Smooth muscle cell (in vitro differentiated cells): ENCODE results near the gene TBC1D16. TPM values are rescaled to one million over a fixed set of nuclear protein-coding genes. Genes with fewer than 3 reads are reported as not detected.

Experiments
- DNase-seq: peaks from one replicate; lab custom pipeline; 2025; ENCODE audit not compliant: unreplicated experiment; lab: John Stamatoyannopoulos, UW
- H2AFZ ChIP-seq: fragments of 200-600 bp; sonication (generic); 2 replicates; pipeline ENCODE4 v1.6.0; 2016; ENCODE audit warnings: antibody characterized with exemption, low read depth, mild to moderate bottlenecking
- H3F3A ChIP-seq: fragments of 200-600 bp; sonication (generic); 2 replicates; pipeline ENCODE4 v1.6.0; 2017; ENCODE audit warnings: antibody characterized with exemption, low read depth
- H3K27ac ChIP-seq: fragments of 200-600 bp; sonication (generic); 2 replicates; pipeline ENCODE4 v1.5.1; 2016; ENCODE audit warnings: low read depth, mild to moderate bottlenecking
- H3K27me3 ChIP-seq: fragments of 200-600 bp; sonication (generic); 2 replicates; pipeline ENCODE4 v1.6.1; 2016; ENCODE audit warnings: low read depth, mild to moderate bottlenecking
- H3K36me3 ChIP-seq: fragments of 200-600 bp; sonication (generic); 2 replicates; pipeline ENCODE4 v1.5.1; 2016; ENCODE audit warnings: low read depth
- H3K4me1 ChIP-seq: fragments of 200-600 bp; sonication (generic); 2 replicates; pipeline ENCODE4 v1.5.1; 2016; ENCODE audit warnings: low read depth
- H3K4me2 ChIP-seq: fragments of 200-600 bp; sonication (generic); 2 replicates; pipeline ENCODE4 v1.6.0; 2016; ENCODE audit warnings: mild to moderate bottlenecking
- H3K4me3 ChIP-seq: fragments of 200-600 bp; sonication (generic); 2 replicates; pipeline ENCODE4 v1.5.1; 2016; ENCODE audit warnings: mild to moderate bottlenecking
- H3K79me2 ChIP-seq: fragments of 200-600 bp; sonication (generic); 2 replicates; pipeline ENCODE4 v1.6.0; 2016; ENCODE audit warnings: low read depth, mild to moderate bottlenecking
- H3K9ac ChIP-seq: fragments of 200-600 bp; sonication (generic); 2 replicates; pipeline ENCODE4 v1.6.0; 2016; ENCODE audit warnings: low read depth
- H3K9me3 ChIP-seq: fragments of 200-600 bp; sonication (generic); replicated peaks from 2 replicates; pipeline ENCODE4 v1.5.1; 2016; ENCODE audit warnings: low read depth
- H4K20me1 ChIP-seq: fragments of 200-600 bp; sonication (generic); 2 replicates; pipeline ENCODE4 v1.6.0; 2016; ENCODE audit warnings: low read depth
- WGBS: methylation state at CpG from one replicate; pipeline ENCODE4 v1.1.7; 2016; ENCODE audit warnings: low lambda C conversion rate; 5-methylcytosine and 5-hydroxymethylcytosine counted together
- polyA plus RNA-seq: library from polyadenylated mRNA; unstranded; fragments of >200 nt; fragmentation: Nextera tagmentation; extraction: Ambion mirVana; gene quantifications from 2 replicates; pipeline ENCODE4 v1.2.1, GENCODE V29; 2016
- total RNA-seq: library from RNA; depleted of rRNA; stranded (reverse); fragments of >200 nt; gene quantifications from 2 replicates; pipeline ENCODE4 v1.2.3, GENCODE V29; 2014
- TF ChIP-seq, protein P1 (sequence below): fragments of 200-600 bp; sonication (generic); IDR thresholded peaks from 2 replicates; pipeline ENCODE4 v1.5.1; 2017; ENCODE audit warnings: borderline replicate concordance, mild to moderate bottlenecking, antibody characterized with exemption; ENCODE audit not compliant: insufficient read depth, poor library complexity, severe bottlenecking

Gene TBC1D16
- total and polyA plus RNA-seq, 2 experiments from 2014 or later, result 17.4 to 24.6 TPM

DNA sequence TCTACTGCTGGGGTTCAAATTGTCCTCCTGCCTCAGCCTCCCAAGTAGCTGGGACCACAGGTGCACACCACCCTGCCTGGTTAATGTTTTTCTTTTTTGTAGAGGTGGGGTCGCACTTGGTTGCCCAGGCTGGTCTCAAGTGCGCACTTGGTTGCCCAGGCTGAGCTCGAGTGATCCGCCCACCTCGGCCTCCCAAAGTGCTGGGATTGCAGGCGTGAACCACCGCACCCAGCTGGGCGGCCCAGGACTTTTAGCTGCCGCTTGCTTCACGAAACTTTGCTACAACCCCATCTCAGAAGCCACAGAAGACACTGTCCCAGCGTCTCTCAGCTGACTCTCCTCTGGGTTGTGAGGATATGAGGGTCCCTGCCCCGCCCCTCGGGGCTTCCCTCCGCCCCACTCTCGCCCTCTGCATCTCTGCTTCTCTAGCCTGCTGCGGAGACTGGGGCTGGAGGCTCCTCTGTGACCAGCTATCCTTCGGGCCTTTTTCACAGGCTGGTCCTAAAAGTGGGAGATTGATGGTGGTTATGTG lies 147.6 kb downstream of the TBC1D16 start:
- H3K9me3 ChIP-seq, result no peaks in the 10 kb centered on the region
- H3K27me3 ChIP-seq, result peaks cover 7% of the 10 kb centered on the region
- no peaks in the 10 kb centered on the region for H3F3A ChIP-seq
- no peaks in the 10 kb centered on the region for H3K36me3 ChIP-seq
- no peaks in the 10 kb centered on the region for H3K4me1 ChIP-seq
- no peaks in the 10 kb centered on the region for H4K20me1 ChIP-seq
- H3K27ac ChIP-seq, result no peak overlapping the region
- TF ChIP-seq, protein P1, sequence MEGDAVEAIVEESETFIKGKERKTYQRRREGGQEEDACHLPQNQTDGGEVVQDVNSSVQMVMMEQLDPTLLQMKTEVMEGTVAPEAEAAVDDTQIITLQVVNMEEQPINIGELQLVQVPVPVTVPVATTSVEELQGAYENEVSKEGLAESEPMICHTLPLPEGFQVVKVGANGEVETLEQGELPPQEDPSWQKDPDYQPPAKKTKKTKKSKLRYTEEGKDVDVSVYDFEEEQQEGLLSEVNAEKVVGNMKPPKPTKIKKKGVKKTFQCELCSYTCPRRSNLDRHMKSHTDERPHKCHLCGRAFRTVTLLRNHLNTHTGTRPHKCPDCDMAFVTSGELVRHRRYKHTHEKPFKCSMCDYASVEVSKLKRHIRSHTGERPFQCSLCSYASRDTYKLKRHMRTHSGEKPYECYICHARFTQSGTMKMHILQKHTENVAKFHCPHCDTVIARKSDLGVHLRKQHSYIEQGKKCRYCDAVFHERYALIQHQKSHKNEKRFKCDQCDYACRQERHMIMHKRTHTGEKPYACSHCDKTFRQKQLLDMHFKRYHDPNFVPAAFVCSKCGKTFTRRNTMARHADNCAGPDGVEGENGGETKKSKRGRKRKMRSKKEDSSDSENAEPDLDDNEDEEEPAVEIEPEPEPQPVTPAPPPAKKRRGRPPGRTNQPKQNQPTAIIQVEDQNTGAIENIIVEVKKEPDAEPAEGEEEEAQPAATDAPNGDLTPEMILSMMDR, result no peak
- WGBS, result 92% methylated on average over 15 of the region's 17 CpGs
- no peak overlapping the region for H3K4me2 ChIP-seq
- no peaks in the 10 kb centered on the region for H3K79me2 ChIP-seq
- no peak for DNase-seq
- no peak overlapping the region for H3K4me3 ChIP-seq
- no peak overlapping the region for H3K9ac ChIP-seq
- no peak overlapping the region for H2AFZ ChIP-seq

GRCh38 chr17:79887451-79887991 lies 148.2 kb downstream of the TBC1D16 start:
- H3K27ac ChIP-seq, result no peak overlapping the region
- no peaks in the 10 kb centered on the region for H3K9me3 ChIP-seq
- H4K20me1 ChIP-seq, result no peaks in the 10 kb centered on the region
- WGBS, result 87% methylated on average over 14 of the region's 14 CpGs
- no peak overlapping the region for H3K4me2 ChIP-seq
- no peaks in the 10 kb centered on the region for H3K4me1 ChIP-seq
- TF ChIP-seq, protein P1, result no peak
- no peak for DNase-seq
- H3K9ac ChIP-seq, result no peak overlapping the region
- peaks cover 13% of the 10 kb centered on the region for H3K27me3 ChIP-seq
- H3F3A ChIP-seq, result no peaks in the 10 kb centered on the region
- H3K4me3 ChIP-seq, result no peak overlapping the region
- H2AFZ ChIP-seq, result no peak overlapping the region
- no peaks in the 10 kb centered on the region for H3K79me2 ChIP-seq
- H3K36me3 ChIP-seq, result no peaks in the 10 kb centered on the region

- no peaks in the 10 kb centered on the region for H4K20me1 ChIP-seq
- no peaks in the 10 kb centered on the region for H3K36me3 ChIP-seq
- no peaks in the 10 kb centered on the region for H3K4me1 ChIP-seq
- no peaks in the 10 kb centered on the region for H3K79me2 ChIP-seq
- H2AFZ ChIP-seq, result no peak overlapping the region
- H3K4me2 ChIP-seq, result no peak overlapping the region
- no peaks in the 10 kb centered on the region for H3K9me3 ChIP-seq
- H3K27ac ChIP-seq, result no peak overlapping the region
- H3K27me3 ChIP-seq, result peaks cover 20% of the 10 kb centered on the region
- DNase-seq, result no peak
- WGBS, result 69% methylated on average over 7 of the region's 7 CpGs
- TF ChIP-seq, protein P1, result no peak
- no peak overlapping the region for H3K4me3 ChIP-seq
- H3F3A ChIP-seq, result no peaks in the 10 kb centered on the region
- H3K9ac ChIP-seq, result no peak overlapping the region
Observed at GRCh38 chr17:79883202-79883601, 152.5 kb downstream of the TBC1D16 start.

Other genes with a start within 250 kb of the TBC1D16 start
- gene CBX8, start 238.8 kb downstream of the TBC1D16 start, total RNA-seq, result 1.9 and 2.6 TPM in 2 replicates
- gene CBX8, start 238.8 kb downstream of the TBC1D16 start, polyA plus RNA-seq, result 4.3 and 9.0 TPM in 2 replicates
- gene CBX4, start 196.4 kb downstream of the TBC1D16 start, total RNA-seq, result 17.3 and 17.4 TPM in 2 replicates
- 44.6 and 47.2 TPM in 2 replicates for gene CBX4, start 196.4 kb downstream of the TBC1D16 start, polyA plus RNA-seq
- 4.2 and 5.9 TPM in 2 replicates for gene CCDC40, start 770 bp upstream of the TBC1D16 start, total RNA-seq
- 0.81 and 3.6 TPM in 2 replicates for gene CCDC40, start 770 bp upstream of the TBC1D16 start, polyA plus RNA-seq
- gene GAA, start 65.7 kb upstream of the TBC1D16 start, total RNA-seq, result 36.6 and 37.4 TPM in 2 replicates
- gene GAA, start 65.7 kb upstream of the TBC1D16 start, polyA plus RNA-seq, result 53.6 and 56.5 TPM in 2 replicates
- 75.0 and 86.1 TPM in 2 replicates for gene EIF4A3, start 111.3 kb upstream of the TBC1D16 start, total RNA-seq
- 109 and 127 TPM in 2 replicates for gene EIF4A3, start 111.3 kb upstream of the TBC1D16 start, polyA plus RNA-seq
- 1.8 and 3.9 TPM in 2 replicates for gene CARD14, start 134.2 kb upstream of the TBC1D16 start, total RNA-seq
- 1.0 and 3.9 TPM in 2 replicates for gene CARD14, start 134.2 kb upstream of the TBC1D16 start, polyA plus RNA-seq
- 5.8 and 8.5 TPM in 2 replicates for gene SGSH, start 184.5 kb upstream of the TBC1D16 start, total RNA-seq
- 26.7 and 29.2 TPM in 2 replicates for gene SGSH, start 184.5 kb upstream of the TBC1D16 start, polyA plus RNA-seq
- 8.2 and 13.7 TPM in 2 replicates for gene SLC26A11, start 184.6 kb upstream of the TBC1D16 start, total RNA-seq
- 10.2 and 12.2 TPM in 2 replicates for gene SLC26A11, start 184.6 kb upstream of the TBC1D16 start, polyA plus RNA-seq
- gene RNF213, start 225.0 kb upstream of the TBC1D16 start, total RNA-seq, result 41.9 and 43.0 TPM in 2 replicates
- gene RNF213, start 225.0 kb upstream of the TBC1D16 start, polyA plus RNA-seq, result 12.8 and 21.4 TPM in 2 replicates